Skeletal muscle cell (primary cell): ENCODE data around the gene KCNJ1.

Source experiments
- DNase-seq: peaks from one replicate; pipeline ENCODE4 v3.0.0-alpha.2; 2010; ENCODE audit warnings: low read depth
- H3K4me3 ChIP-seq: 2 replicates; pipeline ENCODE4 v1.5.1; 2011; ENCODE audit warnings: low read depth, mild to moderate bottlenecking, control low read depth, low read length, moderate library complexity

Gene KCNJ1

GRCh38 chr11:128804481-128804880 lies 62.6 kb downstream of the KCNJ1 start:
- no peak overlapping the region for H3K4me3 ChIP-seq
- no peak for DNase-seq

GRCh38 chr11:128803449-128804245 lies 63.4 kb downstream of the KCNJ1 start:
- H3K4me3 ChIP-seq: no peak overlapping the region
- no peak for DNase-seq

GRCh38 chr11:128803011-128803410 lies 64.1 kb downstream of the KCNJ1 start:
- no peak overlapping the region for H3K4me3 ChIP-seq
- DNase-seq: no peak

GRCh38 chr11:128802358-128802981 lies 64.6 kb downstream of the KCNJ1 start:
- no peak for DNase-seq
- no peak overlapping the region for H3K4me3 ChIP-seq

GRCh38 chr11:128800871-128801417 lies 66.2 kb downstream of the KCNJ1 start:
- DNase-seq: no peak
- no peak overlapping the region for H3K4me3 ChIP-seq

- no peak overlapping the region for H3K4me3 ChIP-seq
- no peak for DNase-seq
Observed at GRCh38 chr11:128796270-128796669, 70.8 kb downstream of the KCNJ1 start.

- no peak overlapping the region for H3K4me3 ChIP-seq
- DNase-seq: no peak
Observed at GRCh38 chr11:128790196-128790595, 76.9 kb downstream of the KCNJ1 start.

GRCh38 chr11:128789497-128790150 lies 77.5 kb downstream of the KCNJ1 start:
- DNase-seq: no peak
- H3K4me3 ChIP-seq: no peak overlapping the region
